ENCODE measurements around the gene MCM5.
"Not testable (repeated sequence)": the region's sequence is repeated elsewhere in the genome, so short reads cannot be mapped to it uniquely, and the experiment has no call there.

MCM5 gene

GRCh38 chr22:35354068-35354467 is 45.9 kb upstream of the MCM5 start:
- no peak for DNase-seq
- no peak overlapping the region for H3K4me3 ChIP-seq (ENCODE audit: low read depth, low read length)
- no peaks in the 10 kb centered on the region for H3K9me3 ChIP-seq (ENCODE audit: severe bottlenecking)
- no peak overlapping the region for H3K27ac ChIP-seq
- no peak for TF ChIP-seq CTCF (IDR thresholded peaks at IDR 0.05; ENCODE audit: low read depth, low read length)
- H3K36me3 ChIP-seq, result no peaks in the 10 kb centered on the region
- H3K27me3 ChIP-seq (ENCODE audit: insufficient read depth, low read depth, severe bottlenecking), result no peaks in the 10 kb centered on the region

GRCh38 chr22:35357883-35358621 is 41.9 kb upstream of the MCM5 start:
- H3K4me3 ChIP-seq (ENCODE audit: low read depth, low read length), result no peak overlapping the region
- no peak for DNase-seq
- H3K36me3 ChIP-seq, result no peaks in the 10 kb centered on the region
- no peaks in the 10 kb centered on the region for H3K9me3 ChIP-seq (ENCODE audit: severe bottlenecking)
- H3K27ac ChIP-seq, result no peak overlapping the region
- no peaks in the 10 kb centered on the region for H3K27me3 ChIP-seq (ENCODE audit: insufficient read depth, low read depth, severe bottlenecking)
- no peak for TF ChIP-seq CTCF (IDR thresholded peaks at IDR 0.05; ENCODE audit: low read depth, low read length)

GRCh38 chr22:35359380-35360065 is 40.4 kb upstream of the MCM5 start:
- Histone ChIP-seq H3K27me3 (ENCODE audit: insufficient read depth, low read depth, severe bottlenecking) (no peaks in the 10 kb centered on the region), H3K36me3 (no peaks in the 10 kb centered on the region), H3K27ac (no peak overlapping the region), H3K4me3 (ENCODE audit: low read depth, low read length) (no peak overlapping the region), H3K9me3 (ENCODE audit: severe bottlenecking) (no peaks in the 10 kb centered on the region)
- DNase-seq, result no peak
- TF ChIP-seq CTCF (IDR thresholded peaks at IDR 0.05; ENCODE audit: low read depth, low read length), result no peak

GRCh38 chr22:35361001-35361558 is 38.9 kb upstream of the MCM5 start:
- no peak overlapping the region for H3K4me3 ChIP-seq (ENCODE audit: low read depth, low read length)
- TF ChIP-seq CTCF (IDR thresholded peaks at IDR 0.05; ENCODE audit: low read depth, low read length), result no peak
- DNase-seq, result no peak
- H3K9me3 ChIP-seq (ENCODE audit: severe bottlenecking), result no peaks in the 10 kb centered on the region
- H3K27me3 ChIP-seq (ENCODE audit: insufficient read depth, low read depth, severe bottlenecking), result no peaks in the 10 kb centered on the region
- no peaks in the 10 kb centered on the region for H3K36me3 ChIP-seq
- no peak overlapping the region for H3K27ac ChIP-seq

GRCh38 chr22:35363566-35364086 is 36.3 kb upstream of the MCM5 start:
- no peak overlapping the region for H3K27ac ChIP-seq
- DNase-seq, result no peak

GRCh38 chr22:35364230-35364629 is 35.7 kb upstream of the MCM5 start:
- not testable (repeated sequence) for DNase-seq; H3K9me3 ChIP-seq (ENCODE audit: severe bottlenecking); H3K27me3 ChIP-seq (ENCODE audit: insufficient read depth, low read depth, severe bottlenecking); H3K27ac ChIP-seq; H3K36me3 ChIP-seq; H3K4me3 ChIP-seq (ENCODE audit: low read depth, low read length)

More at GRCh38 chr22:35363566-35364086, 36.3 kb upstream of the MCM5 start:
- Histone ChIP-seq H3K4me3 (ENCODE audit: low read depth, low read length) (no peak overlapping the region), H3K9me3 (ENCODE audit: severe bottlenecking) (no peaks in the 10 kb centered on the region), H3K27me3 (ENCODE audit: insufficient read depth, low read depth, severe bottlenecking) (no peaks in the 10 kb centered on the region), H3K36me3 (no peaks in the 10 kb centered on the region)
- TF ChIP-seq CTCF (IDR thresholded peaks at IDR 0.05; ENCODE audit: low read depth, low read length), result no peak

Measured in WERI-Rb-1 (cell line).